ACHN (cell line): ENCODE measurements around the gene LRP10.

ENCODE experiments used
- DNase-seq: peaks from one replicate; pipeline ENCODE4 v3.0.0-alpha.2; 2015
- in situ Hi-C: cut with HindIII; loops from 2 replicates; pipeline ENCODE4 v1.10.0; 2017; ENCODE audit warnings: low sequenced_read_pairs, low pct_ligation_motif_present, low pct_unique_long_range_greater_than_20kb

LRP10 gene

GRCh38 chr14:22929961-22930364, 58.4 kb downstream of the LRP10 start:
- in situ Hi-C loops, result no loop called here
- DNase-seq, result no peak
